PC-9 (cell line): ENCODE results near the gene FAM174B.

Experiments
- EZH2 ChIP-seq: fragments of 200-600 bp; sonication (generic); IDR thresholded peaks from 2 replicates; pipeline ENCODE4 v1.8.0; 2017; ENCODE audit warnings: antibody characterized with exemption, low read depth
- TF ChIP-seq, protein P1 (sequence below): fragments of 200-600 bp; sonication (generic); conservative IDR thresholded peaks from 2 replicates; pipeline ENCODE4 v1.6.1; 2017; ENCODE audit warnings: mixed run types, antibody characterized with exemption, mild to moderate bottlenecking, moderate library complexity

DNA sequence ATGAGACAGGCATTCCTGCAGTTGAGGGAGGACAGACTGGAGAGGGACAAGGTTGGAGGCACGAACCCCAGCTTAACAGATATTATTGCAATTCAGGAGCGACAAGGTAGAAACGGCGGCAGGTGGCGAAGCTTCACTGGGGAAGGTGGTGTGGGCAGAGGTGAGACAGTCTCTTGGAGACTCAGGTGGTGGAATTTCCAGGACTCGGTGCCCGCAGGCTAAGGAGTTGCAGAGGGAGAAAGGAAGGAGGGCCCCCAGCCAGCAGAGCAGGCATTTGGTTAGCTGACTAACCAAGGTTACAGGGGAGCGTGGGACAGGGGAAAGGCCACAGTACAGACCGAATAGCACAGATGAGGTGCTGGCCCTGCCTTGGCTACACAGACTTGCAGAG is 3.0 kb downstream of the FAM174B start:
- TF ChIP-seq, protein P1, sequence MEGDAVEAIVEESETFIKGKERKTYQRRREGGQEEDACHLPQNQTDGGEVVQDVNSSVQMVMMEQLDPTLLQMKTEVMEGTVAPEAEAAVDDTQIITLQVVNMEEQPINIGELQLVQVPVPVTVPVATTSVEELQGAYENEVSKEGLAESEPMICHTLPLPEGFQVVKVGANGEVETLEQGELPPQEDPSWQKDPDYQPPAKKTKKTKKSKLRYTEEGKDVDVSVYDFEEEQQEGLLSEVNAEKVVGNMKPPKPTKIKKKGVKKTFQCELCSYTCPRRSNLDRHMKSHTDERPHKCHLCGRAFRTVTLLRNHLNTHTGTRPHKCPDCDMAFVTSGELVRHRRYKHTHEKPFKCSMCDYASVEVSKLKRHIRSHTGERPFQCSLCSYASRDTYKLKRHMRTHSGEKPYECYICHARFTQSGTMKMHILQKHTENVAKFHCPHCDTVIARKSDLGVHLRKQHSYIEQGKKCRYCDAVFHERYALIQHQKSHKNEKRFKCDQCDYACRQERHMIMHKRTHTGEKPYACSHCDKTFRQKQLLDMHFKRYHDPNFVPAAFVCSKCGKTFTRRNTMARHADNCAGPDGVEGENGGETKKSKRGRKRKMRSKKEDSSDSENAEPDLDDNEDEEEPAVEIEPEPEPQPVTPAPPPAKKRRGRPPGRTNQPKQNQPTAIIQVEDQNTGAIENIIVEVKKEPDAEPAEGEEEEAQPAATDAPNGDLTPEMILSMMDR: no peak
- no peak for TF ChIP-seq EZH2
